Measurements from ENCODE around the gene ZNF280B. TPM values are rescaled to one million over a fixed set of nuclear protein-coding genes. Genes with fewer than 3 reads are reported as not detected.

Gene ZNF280B
- total and polyA plus RNA-seq, 9 of the 15 experiments (the other 6 are each of a cell fraction or from before 2014, with no cell fraction given): 7.7 to 29.9 (median 20.0) TPM

GRCh38 chr22:22464541-22465054 is 43.9 kb downstream of the ZNF280B start:
- Histone ChIP-seq H3K9me1 (ENCODE audit: control insufficient read depth, insufficient read depth, low read length) (no peaks in the 10 kb centered on the region), H3K36me3 (ENCODE audit: control insufficient read depth, insufficient read depth, low read length) (no peaks in the 10 kb centered on the region), H3K27me3 (ENCODE audit: control insufficient read depth in 2 of 2, insufficient read depth in 2 of 2, low read length in 2 of 2) (peaks cover 13 to 18% of the 10 kb centered on the region in 2 experiments; a peak in 4 of 5 replicates), H3K4me2 (ENCODE audit: insufficient read depth, low read length) (no peak overlapping the region; the same call in 1 of the 2 replicates), H3K27ac (ENCODE audit: extremely low read depth, low read depth, low read length) (no peak overlapping the region), H2AFZ (ENCODE audit: low read depth, low read length) (peak overlapping the region; percentile 16), H3K9ac (ENCODE audit: insufficient read depth in 1 of 2, low read depth in 2 of 2, low read length in 2 of 2) (no peak overlapping the region), H3K4me3 (no peak overlapping the region), H3K4me1 (replicated peaks in 1 of 2; ENCODE audit: control insufficient read depth in 2 of 2, insufficient read depth in 2 of 2, low read length in 2 of 2) (peaks cover 0 to 2% of the 10 kb centered on the region in 2 experiments; a peak in 1 of 5 replicates), H3K79me2 (ENCODE audit: control insufficient read depth, insufficient read depth, low read length) (no peaks in the 10 kb centered on the region), H4K20me1 (replicated peaks; ENCODE audit: control insufficient read depth, insufficient read depth, low read length) (peaks cover 5% of the 10 kb centered on the region; the same call in 1 of the 2 replicates), H3K9me3 (replicated peaks; ENCODE audit: control insufficient read depth, insufficient read depth, low read depth, low read length) (peaks cover 10% of the 10 kb centered on the region)
- no TSS peak for BruUV-seq (replicated peaks)
- in situ Hi-C loops (cut with MboI) (loop anchor here (5.0 to 10.0 kb wide), 4 partner anchors 228 to 1790 kb away; partner anchors contain the start of gene IGLL5), intact Hi-C loops (cut with micrococcal nuclease) (loop anchor here (1.0 to 10.0 kb wide), 14 partner anchors 84 to 660 kb away; partner anchors contain the start of gene PRAME)
- CTCF ChIA-PET (ENCODE audit: low intra/inter-chr PET ratio): interaction anchor here (0.5 to 4.8 kb wide), 38 partner anchors 8 to 664 kb away, joined by 3 to 78 read pairs (median 6); partner anchors contain the start of genes PRAME, ZNF280A and ZNF280B
- DNase-seq (ENCODE audit: extremely low read depth in 1 of 4, low spot score in 3 of 4) (peak in 1 of 4 experiments; percentile 29), ATAC-seq (no peak), FAIRE-seq (no peak)
- POLR2A ChIA-PET: interaction anchor here (0.6 to 5.3 kb wide), 29 partner anchors 11 to 448 kb away, joined by 3 to 37 read pairs (median 4); partner anchors contain the start of genes PRAME and ZNF280A
- 17% methylated on average over 11 of the region's 11 CpGs for WGBS (ENCODE audit: insufficient coverage, low coverage, missing lambda C conversion rate)
- TF ChIP-seq LARP7 (IDR thresholded peaks at IDR 0.05) (no peak), STAG1 (CRISPR knock-in tag; IDR thresholded peaks at IDR 0.05; ENCODE audit: borderline replicate concordance) (no peak), CEBPZ (IDR thresholded peaks at IDR 0.05; ENCODE audit: borderline replicate concordance, low read depth, low read length) (no peak), CUX1 (CRISPR knock-in tag; IDR thresholded peaks at IDR 0.05) (no peak), VEZF1 (CRISPR knock-in tag; IDR thresholded peaks at IDR 0.05) (no peak), TEAD4 (IDR thresholded peaks at IDR 0.05; ENCODE audit: low read length) (no peak), TEAD4 (CRISPR knock-in tag; IDR thresholded peaks at IDR 0.05; ENCODE audit: borderline replicate concordance) (peak; percentile 87), ZNF184 (CRISPR knock-in tag; IDR thresholded peaks at IDR 0.05) (no peak), SUPT5H (IDR thresholded peaks at IDR 0.05) (no peak), NR2F6 (CRISPR knock-in tag; IDR thresholded peaks at IDR 0.05) (no peak), ZNF408 (CRISPR knock-in tag; IDR thresholded peaks at IDR 0.05; ENCODE audit: low read depth) (no peak), ZNF696 (CRISPR knock-in tag; conservative IDR thresholded peaks at IDR 0.05) (no peak)

All from K562 (cell line).